OCI-LY7 (cell line): ENCODE results near the gene APBB2. TPM values are rescaled to one million over a fixed set of nuclear protein-coding genes. Genes with fewer than 3 reads are reported as not detected.

Source experiments
- BruUV-seq: library from RNA; stranded (reverse); fragments of 400-500 nt; replicated peaks from 2 replicates; lab custom pipeline; 2021; lab: Mats Ljungman, UMichigan
- CTCF ChIA-PET: fragments of 300-600 bp; sonication (Branson Sonifier 250); formaldehyde crosslinking; loops from one replicate; lab custom pipeline; 2022; ENCODE audit warnings: antibody characterized with exemption; ENCODE audit not compliant: unreplicated experiment; lab: Charles Lee
- POLR2A ChIA-PET: fragments of 300-600 bp; sonication (Branson Sonifier 250); formaldehyde crosslinking; loops from one replicate; lab custom pipeline; 2022; ENCODE audit warnings: antibody characterized with exemption; lab: Charles Lee
- DNase-seq: peaks from one replicate; pipeline ENCODE4 v3.0.0-alpha.2; 2015; ENCODE audit warnings: low spot score
- H2AFZ ChIP-seq: fragments of 200-600 bp; sonication (generic), shearing (Covaris generic); 2 replicates; pipeline ENCODE4 v1.6.1; 2014; ENCODE audit warnings: mild to moderate bottlenecking, antibody characterized with exemption, low read length, moderate library complexity
- H3K27ac ChIP-seq: fragments of 200-600 bp; sonication (generic); 2 replicates; pipeline ENCODE4 v1.5.1; 2014; ENCODE audit warnings: mixed run types, low read depth, mild to moderate bottlenecking, moderate library complexity, low read length, inconsistent platforms; ENCODE audit not compliant: poor library complexity, severe bottlenecking
- H3K36me3 ChIP-seq: fragments of 200-600 bp; sonication (generic); 2 replicates; pipeline ENCODE4 v1.6.1; 2014; ENCODE audit warnings: mild to moderate bottlenecking, antibody characterized with exemption, low read length, moderate library complexity, mixed read lengths; ENCODE audit not compliant: insufficient read depth
- H3K4me1 ChIP-seq: fragments of 200-600 bp; sonication (generic); 2 replicates; pipeline ENCODE4 v1.5.1; 2014; ENCODE audit warnings: mild to moderate bottlenecking, low read length; ENCODE audit not compliant: insufficient read depth, poor library complexity, severe bottlenecking
- H3K4me2 ChIP-seq: fragments of 200-600 bp; sonication (generic); 2 replicates; pipeline ENCODE4 v1.6.1; 2014; ENCODE audit warnings: mild to moderate bottlenecking, low read length
- H3K4me3 ChIP-seq: fragments of 200-600 bp; sonication (generic); 2 replicates; pipeline ENCODE4 v1.5.1; 2014; ENCODE audit warnings: mild to moderate bottlenecking, low read depth, low read length; ENCODE audit not compliant: poor library complexity, severe bottlenecking
- H3K79me2 ChIP-seq: fragments of 200-600 bp; sonication (generic); 2 replicates; pipeline ENCODE4 v1.6.1; 2016; ENCODE audit warnings: low read depth, mild to moderate bottlenecking, low read length, moderate library complexity, mixed read lengths; ENCODE audit not compliant: insufficient read depth
- H3K9me2 ChIP-seq: fragments of 200-600 bp; sonication (generic); 2 replicates; pipeline ENCODE4 v1.6.1; 2016; ENCODE audit warnings: mild to moderate bottlenecking, low read length, mixed read lengths; ENCODE audit not compliant: insufficient read depth
- H3K9me3 ChIP-seq: fragments of 200-600 bp; sonication (generic); 2 replicates; pipeline ENCODE4 v1.6.1; 2014; ENCODE audit warnings: mild to moderate bottlenecking, mixed run types, low read length, mixed read lengths
- H4K20me1 ChIP-seq: fragments of 200-600 bp; sonication (generic); 2 replicates; pipeline ENCODE4 v1.6.1; 2014; ENCODE audit warnings: mild to moderate bottlenecking, antibody characterized with exemption, low read length, moderate library complexity, mixed read lengths; ENCODE audit not compliant: insufficient read depth
- EZH2phosphoT487 ChIP-seq: fragments of 200-600 bp; sonication (generic); IDR thresholded peaks from 2 replicates; pipeline ENCODE4 v1.6.1; 2018; ENCODE audit warnings: low read depth, borderline replicate concordance, mild to moderate bottlenecking, mixed run types, antibody characterized with exemption, low read length, moderate library complexity, mixed read lengths
- intact Hi-C: fragments of 100-400 bp; cut with micrococcal nuclease; formaldehyde crosslinking; loops from one replicate; pipeline ENCODE4 v1.10.0; 2022; ENCODE audit not compliant: unreplicated experiment
- total RNA-seq, 2 experiments: library from RNA; depleted of rRNA in 1 of 2; stranded (reverse); fragments of >200 nt in 1 of 2; shearing (Covaris generic) in 1 of 2; gene quantifications; 2 replicates each; pipeline ENCODE4 v1.2.3, GENCODE V29; 2014 to 2022
- TF ChIP-seq, protein P1 (sequence below): fragments of 200-600 bp; sonication (generic); conservative IDR thresholded peaks from 2 replicates; pipeline ENCODE4 v1.5.1; 2014; ENCODE audit warnings: mild to moderate bottlenecking, antibody characterized with exemption, low read length, moderate library complexity, mixed read lengths

APBB2 gene
- total RNA-seq, 2 experiments from 2014 or later, result 66.4 to 88.5 TPM

DNA sequence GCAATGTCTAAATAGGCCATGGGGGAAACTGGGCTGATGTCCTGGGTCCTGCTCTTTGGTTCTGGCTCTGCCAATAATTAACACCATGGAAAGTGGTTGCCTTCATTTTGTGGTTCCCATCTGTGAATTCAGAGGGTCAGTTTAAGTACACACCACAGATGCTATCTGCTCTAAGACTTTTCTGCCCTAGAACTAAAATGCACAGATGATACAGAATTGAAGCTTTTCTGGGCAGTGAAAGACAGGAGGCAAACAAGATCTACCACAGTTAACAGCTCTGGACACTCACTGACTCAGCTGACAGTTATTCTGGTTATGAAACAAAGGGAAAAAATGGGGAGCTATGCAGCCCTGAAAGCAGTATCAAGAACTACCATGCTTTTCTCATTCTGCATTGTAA is 37.3 kb downstream of the APBB2 start:
- CTCF ChIA-PET, result no interaction called here
- intact Hi-C loops, result no loop called here
- Histone ChIP-seq H3K4me3 (no peak overlapping the region), H3K9me3 (peaks cover 4% of the 10 kb centered on the region; the same call in 1 of the 2 replicates), H3K36me3 (no peaks in the 10 kb centered on the region), H2AFZ (no peak overlapping the region), H3K27ac (no peak overlapping the region), H4K20me1 (0 out of 2 replicates have a peak, but pooled peaks cover 3% of the 10 kb centered on the region), H3K9me2 (no peaks in the 10 kb centered on the region), H3K4me2 (no peak overlapping the region), H3K79me2 (peaks cover 75% of the 10 kb centered on the region), H3K4me1 (peaks cover 36% of the 10 kb centered on the region)
- DNase-seq, result no peak
- TF ChIP-seq, protein P1, sequence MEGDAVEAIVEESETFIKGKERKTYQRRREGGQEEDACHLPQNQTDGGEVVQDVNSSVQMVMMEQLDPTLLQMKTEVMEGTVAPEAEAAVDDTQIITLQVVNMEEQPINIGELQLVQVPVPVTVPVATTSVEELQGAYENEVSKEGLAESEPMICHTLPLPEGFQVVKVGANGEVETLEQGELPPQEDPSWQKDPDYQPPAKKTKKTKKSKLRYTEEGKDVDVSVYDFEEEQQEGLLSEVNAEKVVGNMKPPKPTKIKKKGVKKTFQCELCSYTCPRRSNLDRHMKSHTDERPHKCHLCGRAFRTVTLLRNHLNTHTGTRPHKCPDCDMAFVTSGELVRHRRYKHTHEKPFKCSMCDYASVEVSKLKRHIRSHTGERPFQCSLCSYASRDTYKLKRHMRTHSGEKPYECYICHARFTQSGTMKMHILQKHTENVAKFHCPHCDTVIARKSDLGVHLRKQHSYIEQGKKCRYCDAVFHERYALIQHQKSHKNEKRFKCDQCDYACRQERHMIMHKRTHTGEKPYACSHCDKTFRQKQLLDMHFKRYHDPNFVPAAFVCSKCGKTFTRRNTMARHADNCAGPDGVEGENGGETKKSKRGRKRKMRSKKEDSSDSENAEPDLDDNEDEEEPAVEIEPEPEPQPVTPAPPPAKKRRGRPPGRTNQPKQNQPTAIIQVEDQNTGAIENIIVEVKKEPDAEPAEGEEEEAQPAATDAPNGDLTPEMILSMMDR, result no peak
- no peak for TF ChIP-seq EZH2phosphoT487
- BruUV-seq, result no TSS peak
- POLR2A ChIA-PET, result interaction anchor here (0.6 to 1.6 kb wide), 7 partner anchors 9 to 398 kb away, joined by 3 to 9 read pairs (median 5); no protein-coding TSS in a partner anchor

DNA sequence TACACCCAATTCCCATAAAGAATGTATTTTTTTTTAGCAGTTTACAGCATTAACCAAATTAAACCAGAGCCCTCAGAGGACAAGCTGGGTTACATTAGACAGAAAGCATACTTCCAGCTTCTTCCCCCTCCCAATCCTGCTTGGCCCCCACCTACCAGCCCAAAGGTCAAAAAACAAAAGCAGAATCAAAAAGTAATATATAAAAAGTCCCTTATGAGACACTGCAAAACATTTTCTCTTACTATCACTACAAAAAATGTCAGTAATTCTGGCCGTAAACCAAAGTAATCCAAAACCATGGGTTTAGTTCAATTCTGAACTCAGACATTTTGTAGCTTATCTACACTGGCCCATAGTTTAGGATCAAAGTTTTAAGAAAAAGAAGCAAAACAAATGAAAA is 38.0 kb downstream of the APBB2 start:
- H3K27ac ChIP-seq, result no peak overlapping the region
- no peak overlapping the region for H3K4me2 ChIP-seq
- POLR2A ChIA-PET, result interaction anchor here (0.6 to 1.6 kb wide), 9 partner anchors 9 to 398 kb away, joined by 3 to 9 read pairs (median 4); no protein-coding TSS in a partner anchor
- DNase-seq, result no peak
- 0 out of 2 replicates have a peak, but pooled peaks cover 3% of the 10 kb centered on the region for H4K20me1 ChIP-seq
- BruUV-seq, result no TSS peak
- H3K4me1 ChIP-seq, result peaks cover 42% of the 10 kb centered on the region
- CTCF ChIA-PET, result no interaction called here
- H3K4me3 ChIP-seq, result no peak overlapping the region
- peaks cover 4% of the 10 kb centered on the region; the same call in 1 of the 2 replicates for H3K9me3 ChIP-seq
- no peaks in the 10 kb centered on the region for H3K9me2 ChIP-seq
- no peaks in the 10 kb centered on the region for H3K36me3 ChIP-seq
- intact Hi-C loops, result no loop called here
- peaks cover 82% of the 10 kb centered on the region for H3K79me2 ChIP-seq
- no peak for TF ChIP-seq EZH2phosphoT487
- TF ChIP-seq, protein P1, result no peak
- no peak overlapping the region for H2AFZ ChIP-seq

GRCh38 chr4:41175794-41176193 is 38.5 kb downstream of the APBB2 start:
- intact Hi-C loops, result no loop called here
- ChIA-PET POLR2A (interaction anchor here (1.1 to 1.6 kb wide), 3 partner anchors 10 to 22 kb away, joined by 4 to 9 read pairs (median 5); no protein-coding TSS in a partner anchor), CTCF (no interaction called here)
- no peak for DNase-seq
- TF ChIP-seq EZH2phosphoT487, result no peak
- TF ChIP-seq, protein P1, result no peak
- Histone ChIP-seq H3K27ac (no peak overlapping the region), H3K4me3 (no peak overlapping the region), H3K36me3 (no peaks in the 10 kb centered on the region), H3K9me3 (peaks cover 4% of the 10 kb centered on the region; the same call in 1 of the 2 replicates), H3K79me2 (peaks cover 87% of the 10 kb centered on the region), H3K4me1 (peaks cover 48% of the 10 kb centered on the region), H3K9me2 (no peaks in the 10 kb centered on the region), H4K20me1 (0 out of 2 replicates have a peak, but pooled peaks cover 3% of the 10 kb centered on the region), H2AFZ (no peak overlapping the region), H3K4me2 (no peak overlapping the region)
- no TSS peak for BruUV-seq
